ENCODE results near the gene ENTPD1.
"Not testable (repeated sequence)": the region's sequence is repeated elsewhere in the genome, so short reads cannot be mapped to it uniquely, and the experiment has no call there.

The ENTPD1 gene

GRCh38 chr10:95798096-95798855, 42.3 kb downstream of the ENTPD1 start:
- DNase-seq, result no peak

GRCh38 chr10:95800286-95800685, 44.3 kb downstream of the ENTPD1 start:
- DNase-seq, result not testable (repeated sequence)

- not testable (repeated sequence) for DNase-seq
These were observed 50.9 kb downstream of the ENTPD1 start for GRCh38 chr10:95806687-95807380.

- not testable (repeated sequence) for DNase-seq
These were observed 52.8 kb downstream of the ENTPD1 start for GRCh38 chr10:95808705-95809308.

- DNase-seq, result no peak
These were observed 53.6 kb downstream of the ENTPD1 start for GRCh38 chr10:95809370-95810197.

GRCh38 chr10:95810198-95810976, 54.4 kb downstream of the ENTPD1 start:
- DNase-seq, result no peak

- DNase-seq, result no peak
These were observed 57.2 kb downstream of the ENTPD1 start for GRCh38 chr10:95813054-95813685.

- DNase-seq, result no peak
These were observed 58.2 kb downstream of the ENTPD1 start for GRCh38 chr10:95814011-95814727.

GRCh38 chr10:95815133-95815532, 59.2 kb downstream of the ENTPD1 start:
- DNase-seq, result no peak

- no peak for DNase-seq
These were observed 59.8 kb downstream of the ENTPD1 start for GRCh38 chr10:95815701-95816240.

GRCh38 chr10:95818010-95818409, 62.0 kb downstream of the ENTPD1 start:
- DNase-seq, result no peak

- DNase-seq, result no peak
These were observed 62.7 kb downstream of the ENTPD1 start for GRCh38 chr10:95818668-95819067.

- DNase-seq, result no peak
These were observed 63.8 kb downstream of the ENTPD1 start for GRCh38 chr10:95819620-95820329.

GRCh38 chr10:95820363-95820762, 64.4 kb downstream of the ENTPD1 start:
- DNase-seq, result no peak

GRCh38 chr10:95821720-95822119, 65.8 kb downstream of the ENTPD1 start:
- no peak for DNase-seq

GRCh38 chr10:95830044-95830443, 74.1 kb downstream of the ENTPD1 start:
- no peak for DNase-seq

GRCh38 chr10:95831076-95831475, 75.1 kb downstream of the ENTPD1 start:
- no peak for DNase-seq

GRCh38 chr10:95831515-95831914, 75.6 kb downstream of the ENTPD1 start:
- DNase-seq, result no peak

GRCh38 chr10:95832216-95833041, 76.5 kb downstream of the ENTPD1 start:
- no peak for DNase-seq
